H9 (cell line): Measurements from ENCODE around the gene PRR36. TPM values are rescaled to one million over a fixed set of nuclear protein-coding genes. Genes with fewer than 3 reads are reported as not detected.
A peak's percentile ranks its signal among the peaks of the same experiment; 100 is the strongest.

ENCODE experiments used
- DNase-seq: peaks from one replicate; pipeline ENCODE4 v3.0.0-alpha.2; 2017
- H2AFZ ChIP-seq: one replicate; pipeline ENCODE4 v1.6.1; 2013; ENCODE audit warnings: mild to moderate bottlenecking, low read length, control low read depth, moderate library complexity
- H2AK5ac ChIP-seq: 2 replicates; pipeline ENCODE4 v1.6.1; 2013; ENCODE audit warnings: low read length, control low read depth, mixed read lengths; ENCODE audit not compliant: insufficient read length
- H2BK120ac ChIP-seq: one replicate; pipeline ENCODE4 v1.6.1; 2013; ENCODE audit warnings: low read depth, mild to moderate bottlenecking, low read length, control low read depth, inconsistent platforms; ENCODE audit not compliant: poor library complexity, severe bottlenecking
- H2BK12ac ChIP-seq: 2 replicates; pipeline ENCODE4 v1.6.1; 2013; ENCODE audit warnings: low read length, control low read depth, mixed read lengths, low read depth; ENCODE audit not compliant: insufficient read length
- H2BK15ac ChIP-seq: 2 replicates; pipeline ENCODE4 v1.6.1; 2013; ENCODE audit warnings: low read depth, low read length, control low read depth
- H2BK20ac ChIP-seq: one replicate; pipeline ENCODE4 v1.6.1; 2013; ENCODE audit warnings: low read depth, mild to moderate bottlenecking, low read length, control low read depth, inconsistent platforms; ENCODE audit not compliant: poor library complexity, severe bottlenecking
- H2BK5ac ChIP-seq: 2 replicates; pipeline ENCODE4 v1.6.1; 2013; ENCODE audit warnings: low read length, control low read depth, mixed read lengths; ENCODE audit not compliant: insufficient read length
- H3K14ac ChIP-seq: 2 replicates; pipeline ENCODE4 v1.6.1; 2013; ENCODE audit warnings: low read length, control low read depth; ENCODE audit not compliant: insufficient read depth
- H3K18ac ChIP-seq: 2 replicates; pipeline ENCODE4 v1.6.1; 2013; ENCODE audit warnings: low read depth, mild to moderate bottlenecking, mixed read lengths, low read length, control low read depth; ENCODE audit not compliant: insufficient read length
- H3K23ac ChIP-seq: 2 replicates; pipeline ENCODE4 v1.6.1; 2013; ENCODE audit warnings: low read length, control low read depth, mixed read lengths, low read depth; ENCODE audit not compliant: insufficient read length
- H3K23me2 ChIP-seq: 2 replicates; pipeline ENCODE4 v1.6.1; 2013; ENCODE audit warnings: low read depth, mild to moderate bottlenecking, mixed read lengths, low read length, control low read depth; ENCODE audit not compliant: insufficient read length, poor library complexity, severe bottlenecking
- H3K27ac ChIP-seq: 2 replicates; pipeline ENCODE4 v1.5.1; 2013; ENCODE audit warnings: low read length, control low read depth, mixed read lengths, low read depth; ENCODE audit not compliant: insufficient read length
- H3K27me3 ChIP-seq: 2 replicates; pipeline ENCODE4 v1.6.1; 2013; ENCODE audit warnings: low read length, control low read depth, inconsistent platforms; ENCODE audit not compliant: insufficient read depth
- H3K4ac ChIP-seq: 2 replicates; pipeline ENCODE4 v1.6.1; 2013; ENCODE audit warnings: low read depth, mild to moderate bottlenecking, control low read depth, inconsistent platforms, low read length, moderate library complexity
- H3K4me1 ChIP-seq: 2 replicates; pipeline ENCODE4 v1.6.1; 2013; ENCODE audit warnings: low read length, control low read depth, inconsistent platforms; ENCODE audit not compliant: insufficient read depth
- H3K4me2 ChIP-seq: 2 replicates; pipeline ENCODE4 v1.6.1; 2013; ENCODE audit warnings: low read length, control low read depth, mixed read lengths; ENCODE audit not compliant: insufficient read length, insufficient read depth
- H3K56ac ChIP-seq: 2 replicates; pipeline ENCODE4 v1.6.1; 2013; ENCODE audit warnings: low read depth, mild to moderate bottlenecking, mixed read lengths, low read length, control low read depth; ENCODE audit not compliant: insufficient read length
- H3K79me1 ChIP-seq: 2 replicates; pipeline ENCODE4 v1.6.1; 2013; ENCODE audit warnings: low read depth, mild to moderate bottlenecking, moderate library complexity, low read length, control low read depth, inconsistent platforms; ENCODE audit not compliant: insufficient read depth, poor library complexity, severe bottlenecking
- H3K79me2 ChIP-seq: 2 replicates; pipeline ENCODE4 v1.6.1; 2013; ENCODE audit warnings: low read length, control low read depth, inconsistent platforms; ENCODE audit not compliant: insufficient read depth
- H3K9ac ChIP-seq: 2 replicates; pipeline ENCODE4 v1.6.1; 2013; ENCODE audit warnings: low read length, control low read depth, mixed read lengths; ENCODE audit not compliant: insufficient read length; ENCODE audit errors: extremely low read depth
- H3K9me3 ChIP-seq: one replicate; pipeline ENCODE4 v1.6.1; 2013; ENCODE audit warnings: low read depth, low read length, inconsistent platforms; ENCODE audit not compliant: control insufficient read depth
- H3T11ph ChIP-seq: one replicate; pipeline ENCODE4 v1.6.1; 2013; ENCODE audit warnings: mild to moderate bottlenecking, low read length, control low read depth, inconsistent platforms
- H4K20me1 ChIP-seq: one replicate; pipeline ENCODE4 v1.6.1; 2013; ENCODE audit not compliant: control insufficient read depth, insufficient read length, insufficient read depth
- H4K5ac ChIP-seq: 2 replicates; pipeline ENCODE4 v1.6.1; 2013; ENCODE audit warnings: low read depth, mild to moderate bottlenecking, mixed read lengths, low read length, control low read depth; ENCODE audit not compliant: insufficient read length
- H4K8ac ChIP-seq: replicated peaks from 2 replicates; pipeline ENCODE4 v1.6.1; 2013; ENCODE audit warnings: low read length, control low read depth, mixed read lengths, low read depth; ENCODE audit not compliant: insufficient read length
- H4K91ac ChIP-seq: 2 replicates; pipeline ENCODE4 v1.6.1; 2013; ENCODE audit warnings: low read depth, mild to moderate bottlenecking, moderate library complexity, mixed read lengths, low read length, control low read depth; ENCODE audit not compliant: insufficient read length
- H3K27ac Mint-ChIP-seq, 3 experiments: 2 replicates in 2 of 3; 3 replicates in 1 of 3; pipeline ENCODE4 v1.8.0; 2020 to 2021; ENCODE audit warnings: mixed read lengths in 3 of 3, mild to moderate bottlenecking in 1 of 3, moderate library complexity in 1 of 3
- H3K27me3 Mint-ChIP-seq: 2 replicates; pipeline ENCODE4 v1.8.0; 2021; ENCODE audit warnings: low read depth, mild to moderate bottlenecking, moderate library complexity, mixed read lengths
- H3K36me3 Mint-ChIP-seq, 3 experiments: 2 replicates in 2 of 3; 3 replicates in 1 of 3; pipeline ENCODE4 v1.8.0; 2020 to 2021; ENCODE audit warnings: low read depth in 3 of 3, mixed read lengths in 3 of 3; ENCODE audit not compliant: insufficient read depth in 1 of 3
- H3K4me1 Mint-ChIP-seq, 2 experiments: 2 replicates each; pipeline ENCODE4 v1.8.0; 2020; ENCODE audit warnings: mixed read lengths in 2 of 2
- H3K4me3 Mint-ChIP-seq, 2 experiments: 2 replicates in 1 of 2; 3 replicates in 1 of 2; pipeline ENCODE4 v1.8.0; 2020 to 2021; ENCODE audit warnings: mild to moderate bottlenecking in 2 of 2, mixed read lengths in 2 of 2, moderate library complexity in 1 of 2
- H3K9me3 Mint-ChIP-seq, 2 experiments: 2 replicates in 1 of 2; 3 replicates in 1 of 2; pipeline ENCODE4 v1.8.0; 2020; ENCODE audit warnings: mild to moderate bottlenecking in 2 of 2, mixed read lengths in 2 of 2, moderate library complexity in 1 of 2
- CTCF ChIP-seq: fragments of 200-600 bp; sonication (generic); conservative IDR thresholded peaks from 3 replicates; pipeline ENCODE4 v1.8.0; 2021; ENCODE audit warnings: antibody characterized with exemption, mild to moderate bottlenecking
- WGBS: extraction: QIAGEN DNeasy Blood & Tissue Kit; methylation state at CpG from one replicate; pipeline ENCODE4 v1.1.7; 2013; ENCODE audit warnings: missing lambda C conversion rate, low lambda C conversion rate, mixed read lengths; ENCODE audit not compliant: insufficient read length; ENCODE audit errors: extremely low coverage; 5-methylcytosine and 5-hydroxymethylcytosine counted together
- total RNA-seq: library from RNA; stranded (reverse); gene quantifications from 2 replicates; pipeline ENCODE4 v1.2.1, GENCODE V29; 2021

Gene PRR36
- total RNA-seq, 1 experiment from 2014 or later: 20.4 TPM

- H3K27ac ChIP-seq: no peak overlapping the region
- H3K27me3 Mint-ChIP-seq: peaks cover 6% of the 10 kb centered on the region
- H4K20me1 ChIP-seq: no peaks in the 10 kb centered on the region
- H3K9ac ChIP-seq: no peak overlapping the region
- 0 out of 2 replicates have a peak, but pooled peaks cover 4% of the 10 kb centered on the region for H3K4me1 ChIP-seq
- peaks cover 6% of the 10 kb centered on the region; the same call in 1 of the 2 replicates for H3K79me2 ChIP-seq
- H4K8ac ChIP-seq: no peak overlapping the region
- no peak overlapping the region for H2AK5ac ChIP-seq
- TF ChIP-seq CTCF: no peak
- H3K23ac ChIP-seq: no peak overlapping the region
- no peak overlapping the region for H3K4ac ChIP-seq
- no peak overlapping the region for H4K5ac ChIP-seq
- H3K4me1 Mint-ChIP-seq: peaks cover 11 to 13% of the 10 kb centered on the region in 2 experiments
- H2BK12ac ChIP-seq: no peak overlapping the region
- H3K4me3 Mint-ChIP-seq: peak overlapping the region in 1 of 2 experiments; percentile 46; a peak in 2 of 5 replicates
- H3K56ac ChIP-seq: no peak overlapping the region
- H3K9me3 ChIP-seq: no peaks in the 10 kb centered on the region
- no peak overlapping the region for H2BK15ac ChIP-seq
- no peak overlapping the region for H3K27ac Mint-ChIP-seq
- H3T11ph ChIP-seq: no peak overlapping the region
- H3K23me2 ChIP-seq: peaks cover 11% of the 10 kb centered on the region
- no peaks in the 10 kb centered on the region; a peak in 3 of 5 replicates for H3K9me3 Mint-ChIP-seq
- H3K36me3 Mint-ChIP-seq: peaks cover 18 to 37% (median 36%) of the 10 kb centered on the region in 3 experiments
- no peak overlapping the region for H2AFZ ChIP-seq
- no peak overlapping the region for H3K4me2 ChIP-seq
- H3K79me1 ChIP-seq: no peaks in the 10 kb centered on the region
- no peak overlapping the region for H2BK120ac ChIP-seq
- H3K27me3 ChIP-seq: no peaks in the 10 kb centered on the region
- H3K18ac ChIP-seq: no peak overlapping the region
- H3K14ac ChIP-seq: no peak overlapping the region
- no peak for DNase-seq
- no peak overlapping the region for H2BK5ac ChIP-seq
- no peak overlapping the region for H2BK20ac ChIP-seq
- no CpG with 5 or more reads among the region's 14 CpGs for WGBS
- H4K91ac ChIP-seq: no peak overlapping the region
These were observed 34.0 kb upstream of the PRR36 start for GRCh38 chr19:7908078-7908699.
